K562 (cell line): Measurements from ENCODE around the gene EHD3. TPM values are rescaled to one million over a fixed set of nuclear protein-coding genes. Genes with fewer than 3 reads are reported as not detected.

ENCODE experiments used
- ATAC-seq: fragments of 200-7000 bp; cut with Tn5 transposase; 3 replicates; pipeline ENCODE4 v1.9.1; 2020; ENCODE audit warnings: moderate library complexity
- BruUV-seq: library from RNA; stranded (reverse); fragments of 400-500 nt; replicated peaks from 2 replicates; lab custom pipeline; 2021; lab: Mats Ljungman, UMichigan
- CTCF ChIA-PET: fragments of 300-600 bp; formaldehyde crosslinking; extraction: SDS; loops from one replicate; lab custom pipeline; 2021; ENCODE audit warnings: low intra/inter-chr PET ratio; lab: Yijun Ruan, JAX
- POLR2A ChIA-PET: fragments of 300-600, 350-650 bp; sonication (Branson Sonifier 250); formaldehyde crosslinking; extraction: SDS; loops from one replicate; lab custom pipeline; 2021; ENCODE audit warnings: antibody characterized with exemption, inconsistent platforms; lab: Yijun Ruan, JAX
- DNase-seq, 4 experiments: peaks; one replicate each; pipeline versions ENCODE4 v3.0.0 to v3.0.0-alpha.2; 2011 to 2018; ENCODE audit warnings: low spot score in 3 of 4, mixed read lengths in 3 of 4; ENCODE audit errors: extremely low read depth in 1 of 4
- FAIRE-seq: peaks from 2 replicates; lab custom pipeline; 2011; peaks lifted over from hg19 to GRCh38; lab: Jason Lieb, UNC
- H2AFZ ChIP-seq: 2 replicates; pipeline ENCODE4 v1.6.0; 2011; ENCODE audit warnings: low read depth, low read length, control low read depth, inconsistent platforms
- H3K27ac ChIP-seq: fragments of 200-600 bp; 3 replicates; pipeline ENCODE4 v1.8.0; 2011; ENCODE audit warnings: low read depth, mild to moderate bottlenecking, control low read depth, inconsistent platforms, low read length, moderate library complexity, mixed read lengths; ENCODE audit errors: extremely low read depth
- H3K27me3 ChIP-seq, 2 experiments: fragments of 300-600 bp in 1 of 2; 2 replicates in 1 of 2; 3 replicates in 1 of 2; pipeline versions ENCODE4 v1.6.0 to v1.8.0; 2011; ENCODE audit warnings: inconsistent platforms in 2 of 2, low read length in 2 of 2, mild to moderate bottlenecking in 1 of 2, mixed read lengths in 1 of 2, moderate library complexity in 1 of 2; ENCODE audit not compliant: control insufficient read depth in 2 of 2, insufficient read depth in 2 of 2
- H3K36me3 ChIP-seq: fragments of 300-600 bp; 3 replicates; pipeline ENCODE4 v1.8.0; 2011; ENCODE audit warnings: mild to moderate bottlenecking, low read length, inconsistent platforms; ENCODE audit not compliant: control insufficient read depth, insufficient read depth
- H3K4me1 ChIP-seq, 2 experiments: fragments of 200-600 bp in 1 of 2; replicated peaks in 1 of 2; 2 replicates in 1 of 2; 3 replicates in 1 of 2; pipeline versions ENCODE4 v1.5.1 to v1.8.0; 2011; ENCODE audit warnings: inconsistent platforms in 2 of 2, low read length in 2 of 2, mild to moderate bottlenecking in 1 of 2, mixed read lengths in 1 of 2, moderate library complexity in 1 of 2; ENCODE audit not compliant: control insufficient read depth in 2 of 2, insufficient read depth in 2 of 2
- H3K4me2 ChIP-seq: 2 replicates; pipeline ENCODE4 v1.6.1; 2011; ENCODE audit warnings: low read length, control low read depth, inconsistent platforms, mixed read lengths; ENCODE audit not compliant: insufficient read depth
- H3K4me3 ChIP-seq: fragments of 200-600 bp; sonication (generic), shearing (Covaris generic); 2 replicates; pipeline ENCODE4 v1.5.1; 2016; ENCODE audit warnings: control low read depth, inconsistent platforms
- H3K79me2 ChIP-seq: fragments of 200-600 bp; 3 replicates; pipeline ENCODE4 v1.8.0; 2011; ENCODE audit warnings: low read length, inconsistent platforms; ENCODE audit not compliant: control insufficient read depth, insufficient read depth
- H3K9ac ChIP-seq, 2 experiments: 2 replicates each; pipeline versions ENCODE4 v1.6.0 to v1.6.1; 2011; ENCODE audit warnings: low read depth in 2 of 2, low read length in 2 of 2, control low read depth in 1 of 2, inconsistent platforms in 1 of 2, mild to moderate bottlenecking in 1 of 2, mixed read lengths in 1 of 2; ENCODE audit not compliant: insufficient read depth in 1 of 2
- H3K9me1 ChIP-seq: one replicate; pipeline ENCODE4 v1.6.0; 2011; ENCODE audit warnings: inconsistent platforms, mild to moderate bottlenecking, low read length, moderate library complexity; ENCODE audit not compliant: control insufficient read depth, insufficient read depth
- H3K9me3 ChIP-seq: replicated peaks from 2 replicates; pipeline ENCODE4 v1.5.1; 2011; ENCODE audit warnings: low read depth, low read length, inconsistent platforms; ENCODE audit not compliant: control insufficient read depth, insufficient read depth
- H4K20me1 ChIP-seq: replicated peaks from 2 replicates; pipeline ENCODE4 v1.6.1; 2011; ENCODE audit warnings: low read length, inconsistent platforms, mixed read lengths; ENCODE audit not compliant: control insufficient read depth, insufficient read depth
- BMI1 ChIP-seq: fragments of 150-350 bp; IDR thresholded peaks from 2 replicates; pipeline ENCODE4 v1.6.1; 2014; ENCODE audit warnings: low read length
- CBX2 ChIP-seq: fragments of 200-600 bp; sonication (generic); IDR thresholded peaks from one replicate; pipeline ENCODE4 v1.6.1; 2012; ENCODE audit warnings: mild to moderate bottlenecking, low read length, inconsistent platforms; ENCODE audit not compliant: insufficient read depth, poor library complexity, severe bottlenecking
- HNRNPL ChIP-seq: fragments of 200-400 bp; formaldehyde crosslinking; IDR thresholded peaks from 2 replicates; pipeline ENCODE4 v1.6.1; 2017; ENCODE audit warnings: low read depth, mild to moderate bottlenecking, low read length
- KAT7 ChIP-seq: sonication (generic); formaldehyde crosslinking; IDR thresholded peaks from 2 replicates; pipeline ENCODE4 v1.8.0; 2022; ENCODE audit warnings: missing genetic modification reagents, mild to moderate bottlenecking, borderline replicate concordance
- MYBL2 ChIP-seq, 2 experiments: fragments of 450-650 bp in 1 of 2; sonication (generic) in 1 of 2; formaldehyde crosslinking in 1 of 2; IDR thresholded peaks; 2 replicates each; pipeline versions ENCODE4 v1.6.1 to v1.8.1; 2017 to 2022; ENCODE audit warnings: borderline replicate concordance in 1 of 2, inconsistent platforms in 1 of 2, low read depth in 1 of 2, mild to moderate bottlenecking in 1 of 2, missing genetic modification reagents in 1 of 2, moderate library complexity in 1 of 2
- NELFE ChIP-seq: IDR thresholded peaks from 2 replicates; pipeline ENCODE4 v1.6.1; 2011; ENCODE audit warnings: mild to moderate bottlenecking; ENCODE audit not compliant: insufficient read depth, insufficient read length
- PYGO2 ChIP-seq: fragments of 450-650 bp; IDR thresholded peaks from 2 replicates; pipeline ENCODE4 v1.6.1; 2016; ENCODE audit warnings: mild to moderate bottlenecking, missing genetic modification characterization, moderate library complexity, missing compliant biosample characterization
- RBM25 ChIP-seq: fragments of 200-400 bp; formaldehyde crosslinking; IDR thresholded peaks from 2 replicates; pipeline ENCODE4 v1.6.1; 2018; ENCODE audit warnings: low read length, low read depth, moderate library complexity; ENCODE audit not compliant: severe bottlenecking
- SRF ChIP-seq, 2 experiments: fragments of 250-450, 450-650 bp in 1 of 2; sonication (Bioruptor Pico) in 1 of 2; sonication (generic) in 1 of 2; formaldehyde crosslinking; IDR thresholded peaks; 2 replicates each; pipeline versions ENCODE4 v1.5.0 to v1.5.1; 2020 to 2022; ENCODE audit warnings: mild to moderate bottlenecking in 1 of 2, missing genetic modification reagents in 1 of 2
- ZNF830 ChIP-seq: fragments of 250-450 bp; sonication (Bioruptor Pico); IDR thresholded peaks from 2 replicates; pipeline ENCODE4 v1.5.0; 2021; ENCODE audit warnings: mild to moderate bottlenecking
- WGBS: fragments of 100-300 bp; shearing (Covaris generic); methylation state at CpG from one replicate; pipeline ENCODE4 v1.1.6; 2016; ENCODE audit warnings: low coverage, mixed read lengths; ENCODE audit not compliant: insufficient coverage; ENCODE audit errors: missing lambda C conversion rate; 5-methylcytosine and 5-hydroxymethylcytosine counted together
- in situ Hi-C: fragments of 300-500 bp; cut with MboI; formaldehyde crosslinking; loops from 4 replicates; pipeline ENCODE4 v1.15.0; 2018; ENCODE audit warnings: inconsistent platforms, mixed read lengths
- intact Hi-C: fragments of 100-400 bp; cut with micrococcal nuclease; formaldehyde crosslinking; loops from 2 replicates; pipeline ENCODE4 v1.14.2; 2022
- polyA plus RNA-seq, 8 experiments: library from polyadenylated mRNA; depleted of rRNA in 4 of 8; stranded (reverse) in 5 of 8; unstranded in 3 of 8; fragments of >200 nt; fragmentation: Nextera tagmentation in 2 of 8; fragmentation: Illumina TruSeq in 1 of 8; extraction: Ambion mirVana in 2 of 8; extraction: Trizol in 1 of 8; gene quantifications; 2 replicates each; pipeline versions ENCODE4 v1.2.1 to v1.2.3, GENCODE V29; 2011 to 2014; ENCODE audit warnings: inconsistent platforms in 1 of 8, missing spikeins in 1 of 8
- total RNA-seq, 7 experiments: library from RNA; depleted of rRNA in 6 of 7; stranded (reverse); fragments of >200 nt in 6 of 7; fragmentation: Illumina TruSeq in 2 of 7; extraction: Trizol in 2 of 7; gene quantifications; 2 replicates each; pipeline versions ENCODE4 v1.2.1 to v1.2.3, GENCODE V29; 2011 to 2021; ENCODE audit warnings: low replicate concordance in 1 of 7
- TF ChIP-seq, protein P1 (sequence below): sonication (generic); formaldehyde crosslinking; IDR thresholded peaks from 2 replicates; pipeline ENCODE4 v1.9.0; 2022; ENCODE audit warnings: mild to moderate bottlenecking, missing genetic modification reagents
- TF ChIP-seq, protein P2 (sequence below): sonication (generic); formaldehyde crosslinking; IDR thresholded peaks from 2 replicates; pipeline ENCODE4 v1.8.1; 2022; ENCODE audit warnings: missing genetic modification reagents
- TF ChIP-seq, protein P3 (sequence below): fragments of 450-650 bp; conservative IDR thresholded peaks from 2 replicates; pipeline ENCODE4 v1.6.1; 2016; ENCODE audit warnings: missing genetic modification characterization, low read depth, mild to moderate bottlenecking, missing compliant biosample characterization, moderate library complexity

Gene EHD3
- total and polyA plus RNA-seq, 9 of the 15 experiments (the other 6 are each of a cell fraction or from before 2014, with no cell fraction given), result under 0.01 to 0.04 (median 0.03) TPM; not detected in 3

DNA sequence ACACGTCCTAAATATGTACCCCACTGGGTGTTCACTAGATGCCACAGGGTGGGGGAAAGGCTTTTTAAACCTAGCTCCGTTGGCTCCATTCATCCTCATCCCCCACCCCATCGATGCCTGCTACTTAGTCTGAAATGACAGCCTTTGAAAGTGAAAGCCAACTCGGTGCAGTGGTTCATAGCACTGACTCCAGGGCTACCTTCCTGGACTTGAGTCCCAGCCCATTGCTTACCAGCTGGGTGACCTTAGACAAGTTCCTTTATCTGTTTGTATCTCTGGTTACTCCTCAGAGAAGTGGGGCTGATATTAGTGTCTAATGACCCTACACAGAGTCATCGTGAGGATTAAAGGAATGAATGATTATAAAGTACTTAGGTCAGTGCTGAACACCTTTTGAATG, 24.4 kb downstream of the EHD3 start:
- Histone ChIP-seq H3K4me1 (no peaks in the 10 kb centered on the region; a peak in 1 of 5 replicates), H3K27ac (no peak overlapping the region), H4K20me1 (no peaks in the 10 kb centered on the region; the same call in 1 of the 2 replicates), H3K79me2 (no peaks in the 10 kb centered on the region), H3K4me2 (no peak overlapping the region), H3K4me3 (no peak overlapping the region), H3K36me3 (no peaks in the 10 kb centered on the region), H3K9me3 (no peaks in the 10 kb centered on the region), H2AFZ (no peak overlapping the region), H3K9me1 (no peaks in the 10 kb centered on the region), H3K9ac (no peak overlapping the region), H3K27me3 (peaks cover 0 to 22% of the 10 kb centered on the region in 2 experiments; a peak in 2 of 5 replicates)
- POLR2A ChIA-PET, result interaction anchor here (0.6 kb wide), 2 partner anchors 21 to 218 kb away, joined by 3 read pairs; no protein-coding TSS in a partner anchor
- ATAC-seq, result no peak
- TF ChIP-seq MYBL2 (IDR thresholded peaks at IDR 0.05; ENCODE audit: low read depth) (no peak), MYBL2 (CRISPR knock-in tag; IDR thresholded peaks at IDR 0.05; ENCODE audit: borderline replicate concordance) (no peak), NELFE (no peak), BMI1 (no peak), CBX2 (no peak), KAT7 (CRISPR knock-in tag) (no peak)
- CTCF ChIA-PET, result no interaction called here
- no TSS peak for BruUV-seq
- in situ Hi-C loops, result no loop called here
- intact Hi-C loops, result no loop called here
- no peak for DNase-seq
- no peak for FAIRE-seq
- 0% methylated on average over 5 of the region's 5 CpGs for WGBS

DNA sequence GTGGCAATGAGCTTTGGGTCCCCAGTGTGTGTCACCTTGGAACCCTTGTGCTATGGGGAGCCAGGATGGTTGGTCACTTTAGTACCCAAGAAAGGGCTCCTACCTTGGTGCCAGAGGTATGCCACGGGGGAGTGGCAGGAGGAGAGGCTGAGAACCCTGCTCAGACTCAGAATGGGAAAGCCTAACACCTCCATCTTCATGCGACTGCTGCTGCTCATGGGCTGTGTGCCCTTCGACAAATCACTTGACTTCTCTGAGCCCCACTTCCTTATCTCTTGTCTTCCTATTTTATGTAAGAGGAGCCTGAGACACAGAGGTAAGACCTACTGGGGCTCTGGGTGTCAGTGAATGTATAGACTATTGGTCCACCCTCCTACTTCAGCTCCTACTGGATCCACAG, 25.1 kb downstream of the EHD3 start:
- no peak for ATAC-seq
- no peak overlapping the region for H2AFZ ChIP-seq
- H3K4me1 ChIP-seq, result no peaks in the 10 kb centered on the region
- no peak overlapping the region for H3K27ac ChIP-seq
- no peaks in the 10 kb centered on the region for H3K9me1 ChIP-seq
- no peaks in the 10 kb centered on the region; the same call in 1 of the 2 replicates for H4K20me1 ChIP-seq
- DNase-seq, result no peak
- CTCF ChIA-PET, result no interaction called here
- WGBS, result 4% methylated on average over 3 of the region's 3 CpGs
- intact Hi-C loops, result no loop called here
- no peak overlapping the region for H3K4me2 ChIP-seq
- POLR2A ChIA-PET, result no interaction called here
- H3K9ac ChIP-seq, result no peak overlapping the region
- H3K79me2 ChIP-seq, result no peaks in the 10 kb centered on the region
- H3K27me3 ChIP-seq, result peaks cover 0 to 24% of the 10 kb centered on the region in 2 experiments; a peak in 2 of 5 replicates
- in situ Hi-C loops, result no loop called here
- H3K9me3 ChIP-seq, result no peaks in the 10 kb centered on the region
- no peak for FAIRE-seq
- no TSS peak for BruUV-seq
- H3K36me3 ChIP-seq, result no peaks in the 10 kb centered on the region
- no peak overlapping the region for H3K4me3 ChIP-seq
- TF ChIP-seq PYGO2, result no peak
- no peak for TF ChIP-seq ZNF830 (CRISPR knock-in tag)
- TF ChIP-seq RBM25, result peak; percentile 22
- TF ChIP-seq, protein P1, sequence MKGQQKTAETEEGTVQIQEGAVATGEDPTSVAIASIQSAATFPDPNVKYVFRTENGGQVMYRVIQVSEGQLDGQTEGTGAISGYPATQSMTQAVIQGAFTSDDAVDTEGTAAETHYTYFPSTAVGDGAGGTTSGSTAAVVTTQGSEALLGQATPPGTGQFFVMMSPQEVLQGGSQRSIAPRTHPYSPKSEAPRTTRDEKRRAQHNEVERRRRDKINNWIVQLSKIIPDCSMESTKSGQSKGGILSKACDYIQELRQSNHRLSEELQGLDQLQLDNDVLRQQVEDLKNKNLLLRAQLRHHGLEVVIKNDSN (CRISPR knock-in tag), result no peak
- TF ChIP-seq, protein P2, sequence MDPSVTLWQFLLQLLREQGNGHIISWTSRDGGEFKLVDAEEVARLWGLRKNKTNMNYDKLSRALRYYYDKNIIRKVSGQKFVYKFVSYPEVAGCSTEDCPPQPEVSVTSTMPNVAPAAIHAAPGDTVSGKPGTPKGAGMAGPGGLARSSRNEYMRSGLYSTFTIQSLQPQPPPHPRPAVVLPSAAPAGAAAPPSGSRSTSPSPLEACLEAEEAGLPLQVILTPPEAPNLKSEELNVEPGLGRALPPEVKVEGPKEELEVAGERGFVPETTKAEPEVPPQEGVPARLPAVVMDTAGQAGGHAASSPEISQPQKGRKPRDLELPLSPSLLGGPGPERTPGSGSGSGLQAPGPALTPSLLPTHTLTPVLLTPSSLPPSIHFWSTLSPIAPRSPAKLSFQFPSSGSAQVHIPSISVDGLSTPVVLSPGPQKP (CRISPR knock-in tag), result no peak
- TF ChIP-seq HNRNPL, result no peak
- TF ChIP-seq, protein P3, sequence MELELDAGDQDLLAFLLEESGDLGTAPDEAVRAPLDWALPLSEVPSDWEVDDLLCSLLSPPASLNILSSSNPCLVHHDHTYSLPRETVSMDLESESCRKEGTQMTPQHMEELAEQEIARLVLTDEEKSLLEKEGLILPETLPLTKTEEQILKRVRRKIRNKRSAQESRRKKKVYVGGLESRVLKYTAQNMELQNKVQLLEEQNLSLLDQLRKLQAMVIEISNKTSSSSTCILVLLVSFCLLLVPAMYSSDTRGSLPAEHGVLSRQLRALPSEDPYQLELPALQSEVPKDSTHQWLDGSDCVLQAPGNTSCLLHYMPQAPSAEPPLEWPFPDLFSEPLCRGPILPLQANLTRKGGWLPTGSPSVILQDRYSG, result no peak
- TF ChIP-seq SRF (CRISPR knock-in tag; IDR thresholded peaks at IDR 0.05), result no peak
